MM.1S (cell line): ENCODE measurements around the gene PDGFD.
"Not testable (repeated sequence)": the region's sequence is repeated elsewhere in the genome, so short reads cannot be mapped to it uniquely, and the experiment has no call there.

Experiments used
- DNase-seq: peaks from one replicate; pipeline ENCODE4 v3.0.0-alpha.2; 2015
- H2AFZ ChIP-seq: fragments of 300-600 bp; sonication (generic); 2 replicates; pipeline ENCODE4 v1.6.0; 2016; ENCODE audit warnings: antibody characterized with exemption, low read length
- H3F3A ChIP-seq: fragments of 300-600 bp; sonication (generic); 2 replicates; pipeline ENCODE4 v1.6.1; 2016; ENCODE audit warnings: mild to moderate bottlenecking, antibody characterized with exemption, low read length, moderate library complexity, mixed read lengths; ENCODE audit not compliant: insufficient read depth
- H3K27ac ChIP-seq: fragments of 300-600 bp; sonication (generic); 2 replicates; pipeline ENCODE4 v1.5.1; 2016; ENCODE audit warnings: mild to moderate bottlenecking, low read length
- H3K27me3 ChIP-seq: fragments of 300-600 bp; sonication (generic); replicated peaks from 2 replicates; pipeline ENCODE4 v1.6.0; 2016; ENCODE audit warnings: low read length; ENCODE audit not compliant: insufficient read depth
- H3K36me3 ChIP-seq: fragments of 300-600 bp; sonication (generic); replicated peaks from 2 replicates; pipeline ENCODE4 v1.6.1; 2016; ENCODE audit warnings: mild to moderate bottlenecking, low read length, mixed read lengths; ENCODE audit not compliant: insufficient read depth
- H3K4me1 ChIP-seq: fragments of 300-600 bp; sonication (generic); 2 replicates; pipeline ENCODE4 v1.6.1; 2016; ENCODE audit warnings: low read length, mixed read lengths
- H3K4me2 ChIP-seq: fragments of 300-600 bp; sonication (generic); 2 replicates; pipeline ENCODE4 v1.6.0; 2016; ENCODE audit warnings: low read depth, low read length
- H3K4me3 ChIP-seq: fragments of 300-600 bp; sonication (generic); 2 replicates; pipeline ENCODE4 v1.5.1; 2016; ENCODE audit warnings: low read length, mixed read lengths
- H3K79me2 ChIP-seq: fragments of 300-600 bp; sonication (generic); 2 replicates; pipeline ENCODE4 v1.6.1; 2016; ENCODE audit warnings: mixed run types, low read length, mixed read lengths
- H3K9ac ChIP-seq: fragments of 300-600 bp; sonication (generic); 2 replicates; pipeline ENCODE4 v1.6.1; 2016; ENCODE audit warnings: low read length, mixed read lengths
- H3K9me2 ChIP-seq: fragments of 300-600 bp; sonication (generic); replicated peaks from 2 replicates; pipeline ENCODE4 v1.6.1; 2016; ENCODE audit warnings: mild to moderate bottlenecking, low read length, mixed read lengths; ENCODE audit not compliant: insufficient read depth
- H3K9me3 ChIP-seq: fragments of 300-600 bp; sonication (generic); replicated peaks from 2 replicates; pipeline ENCODE4 v1.6.1; 2016; ENCODE audit warnings: mild to moderate bottlenecking, low read length, mixed read lengths; ENCODE audit not compliant: insufficient read depth
- H4K20me1 ChIP-seq: fragments of 300-600 bp; sonication (generic); 2 replicates; pipeline ENCODE4 v1.6.1; 2016; ENCODE audit warnings: mild to moderate bottlenecking, low read length, moderate library complexity, mixed read lengths; ENCODE audit not compliant: insufficient read depth
- CTCF ChIP-seq: fragments of 300-600 bp; sonication (generic); IDR thresholded peaks from 2 replicates; pipeline ENCODE4 v1.5.1; 2016; ENCODE audit warnings: antibody characterized with exemption, low read length, mixed read lengths
- EZH2 ChIP-seq: fragments of 300-600 bp; sonication (generic); optimal IDR thresholded peaks from 2 replicates; pipeline ENCODE3; 2017; ENCODE audit warnings: low read depth, mild to moderate bottlenecking, antibody characterized with exemption, low read length, mixed read lengths
- EZH2phosphoT487 ChIP-seq: fragments of 300-600 bp; sonication (generic); IDR thresholded peaks from 2 replicates; pipeline ENCODE4 v1.6.1; 2018; ENCODE audit warnings: antibody characterized with exemption, low read length

PDGFD gene

GRCh38 chr11:104051778-104052177 lies 112.2 kb downstream of the PDGFD start:
- DNase-seq, result no peak
- Histone ChIP-seq H3K27me3 (no peaks in the 10 kb centered on the region), H3K79me2 (no peaks in the 10 kb centered on the region), H3K4me3 (no peak overlapping the region), H3K36me3 (no peaks in the 10 kb centered on the region), H4K20me1 (no peaks in the 10 kb centered on the region), H2AFZ (no peak overlapping the region), H3K4me2 (no peak overlapping the region), H3F3A (no peaks in the 10 kb centered on the region), H3K9ac (no peak overlapping the region), H3K9me2 (no peaks in the 10 kb centered on the region), H3K9me3 (no peaks in the 10 kb centered on the region), H3K4me1 (no peaks in the 10 kb centered on the region), H3K27ac (no peak overlapping the region)
- TF ChIP-seq CTCF, result no peak
- no peak for TF ChIP-seq EZH2phosphoT487
- no peak for TF ChIP-seq EZH2

GRCh38 chr11:104049116-104049515 lies 114.8 kb downstream of the PDGFD start:
- no peak for TF ChIP-seq EZH2
- no peak for TF ChIP-seq CTCF
- TF ChIP-seq EZH2phosphoT487, result no peak
- no peaks in the 10 kb centered on the region for H3K79me2 ChIP-seq
- no peaks in the 10 kb centered on the region for H3K27me3 ChIP-seq

GRCh38 chr11:104046858-104047257 lies 117.1 kb downstream of the PDGFD start:
- not testable (repeated sequence) for H3F3A ChIP-seq, H3K27ac ChIP-seq, H3K4me1 ChIP-seq, H3K79me2 ChIP-seq, H3K36me3 ChIP-seq, H3K9ac ChIP-seq, H3K27me3 ChIP-seq, H4K20me1 ChIP-seq, H3K4me3 ChIP-seq, H2AFZ ChIP-seq, H3K9me2 ChIP-seq, H3K9me3 ChIP-seq, H3K4me2 ChIP-seq, DNase-seq

More at GRCh38 chr11:104049116-104049515, 114.8 kb downstream of the PDGFD start:
- no peaks in the 10 kb centered on the region for H3F3A ChIP-seq
- no peak overlapping the region for H3K27ac ChIP-seq
- no peak overlapping the region for H3K4me3 ChIP-seq
- no peaks in the 10 kb centered on the region for H4K20me1 ChIP-seq
- no peaks in the 10 kb centered on the region for H3K9me2 ChIP-seq
- no peaks in the 10 kb centered on the region for H3K4me1 ChIP-seq
- DNase-seq, result no peak
- no peaks in the 10 kb centered on the region for H3K9me3 ChIP-seq
- no peak overlapping the region for H3K4me2 ChIP-seq
- H3K36me3 ChIP-seq, result no peaks in the 10 kb centered on the region
- H3K9ac ChIP-seq, result no peak overlapping the region
- no peak overlapping the region for H2AFZ ChIP-seq

GRCh38 chr11:104046331-104046730 lies 117.6 kb downstream of the PDGFD start:
- Histone ChIP-seq H4K20me1 (no peaks in the 10 kb centered on the region), H3K4me2 (no peak overlapping the region), H3K36me3 (no peaks in the 10 kb centered on the region), H3K9me2 (no peaks in the 10 kb centered on the region), H3K9ac (no peak overlapping the region), H3K4me1 (no peaks in the 10 kb centered on the region), H3K27me3 (no peaks in the 10 kb centered on the region), H3K9me3 (no peaks in the 10 kb centered on the region), H3K4me3 (no peak overlapping the region), H2AFZ (no peak overlapping the region), H3F3A (no peaks in the 10 kb centered on the region), H3K79me2 (no peaks in the 10 kb centered on the region), H3K27ac (no peak overlapping the region)
- no peak for DNase-seq
- no peak for TF ChIP-seq EZH2
- no peak for TF ChIP-seq CTCF
- no peak for TF ChIP-seq EZH2phosphoT487
